ENCODE data around the gene DUSP22. TPM values are rescaled to one million over a fixed set of nuclear protein-coding genes. Genes with fewer than 3 reads are reported as not detected.

The DUSP22 gene
- total and polyA plus RNA-seq, 2 donors (not counting 1 experiment from before 2014, with no cell fraction given), result 10.9 to 13.7 TPM

DNA sequence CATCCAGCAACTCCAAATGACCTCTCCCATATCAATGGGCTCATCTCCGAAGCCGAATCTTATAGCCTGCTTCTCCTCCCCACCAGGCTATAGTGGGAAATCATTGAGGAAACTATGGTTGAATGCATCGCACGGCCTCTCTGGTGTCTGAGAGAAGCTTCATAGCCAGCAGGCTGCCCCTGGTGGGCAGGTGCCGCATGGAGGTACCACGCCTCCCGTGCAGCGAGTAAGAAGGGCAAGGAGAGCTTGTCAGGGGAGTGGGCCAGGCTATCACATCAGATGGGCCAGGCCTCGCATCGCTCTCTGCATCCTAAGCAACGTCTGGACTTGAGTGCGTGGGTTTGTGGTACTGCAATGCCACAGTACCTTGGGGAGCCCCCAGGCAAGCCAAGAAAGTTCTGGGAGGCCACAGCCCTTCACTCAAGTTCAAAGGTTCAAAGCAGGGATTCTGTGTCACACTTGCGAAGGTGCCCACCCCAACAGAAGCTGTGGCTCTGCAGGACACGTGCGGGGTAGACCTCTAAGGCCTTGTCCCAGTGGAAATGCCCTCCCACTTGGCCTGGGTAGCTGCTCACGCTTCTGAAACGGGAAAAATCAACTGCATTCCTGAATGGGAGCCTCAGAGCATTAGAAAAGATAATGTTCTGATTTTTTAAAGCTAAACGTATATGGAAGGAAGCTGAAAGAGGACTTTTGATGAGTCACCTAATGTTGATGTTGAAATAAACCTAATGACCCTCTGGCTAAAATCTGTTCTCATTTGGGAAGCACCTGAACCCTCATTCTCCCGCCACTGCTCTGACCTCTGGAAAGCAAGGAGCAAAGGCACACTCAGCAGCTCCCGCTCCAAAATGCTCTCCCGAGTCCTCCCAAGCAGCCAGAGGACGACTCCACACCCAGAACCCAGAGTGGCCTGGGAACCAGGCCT is 90.9 kb downstream of the DUSP22 start:
- Histone ChIP-seq H3K27ac (ENCODE audit: insufficient read depth, low read length) (no peak overlapping the region), H3K36me3 (ENCODE audit: control insufficient read depth, insufficient read depth, low read length) (no peaks in the 10 kb centered on the region), H3K27me3 (ENCODE audit: control insufficient read depth, insufficient read depth, low read length) (no peaks in the 10 kb centered on the region), H3K79me2 (ENCODE audit: control insufficient read depth, insufficient read depth, low read length) (no peaks in the 10 kb centered on the region), H3K4me1 (ENCODE audit: control insufficient read depth, extremely low read depth, insufficient read depth, low read length) (no peaks in the 10 kb centered on the region), H4K20me1 (ENCODE audit: control insufficient read depth, extremely low read depth, insufficient read depth, low read length) (no peaks in the 10 kb centered on the region), H2AFZ (ENCODE audit: low read length) (no peak overlapping the region), H3K9ac (ENCODE audit: insufficient read depth, low read length) (no peak overlapping the region), H3K4me3 (replicated peaks in 1 of 4; ENCODE audit: control extremely low read depth in 1 of 4, insufficient read depth in 1 of 4, low read depth in 3 of 4, low read length in 4 of 4) (no peak overlapping the region), H3K4me2 (ENCODE audit: extremely low read depth, insufficient read depth, low read length) (no peak overlapping the region), H3K9me3 (ENCODE audit: control insufficient read depth, insufficient read depth, low read depth, low read length) (no peaks in the 10 kb centered on the region)
- DNase-seq (ENCODE audit: low read depth in 2 of 2), result no peak
- TF ChIP-seq, protein P1, sequence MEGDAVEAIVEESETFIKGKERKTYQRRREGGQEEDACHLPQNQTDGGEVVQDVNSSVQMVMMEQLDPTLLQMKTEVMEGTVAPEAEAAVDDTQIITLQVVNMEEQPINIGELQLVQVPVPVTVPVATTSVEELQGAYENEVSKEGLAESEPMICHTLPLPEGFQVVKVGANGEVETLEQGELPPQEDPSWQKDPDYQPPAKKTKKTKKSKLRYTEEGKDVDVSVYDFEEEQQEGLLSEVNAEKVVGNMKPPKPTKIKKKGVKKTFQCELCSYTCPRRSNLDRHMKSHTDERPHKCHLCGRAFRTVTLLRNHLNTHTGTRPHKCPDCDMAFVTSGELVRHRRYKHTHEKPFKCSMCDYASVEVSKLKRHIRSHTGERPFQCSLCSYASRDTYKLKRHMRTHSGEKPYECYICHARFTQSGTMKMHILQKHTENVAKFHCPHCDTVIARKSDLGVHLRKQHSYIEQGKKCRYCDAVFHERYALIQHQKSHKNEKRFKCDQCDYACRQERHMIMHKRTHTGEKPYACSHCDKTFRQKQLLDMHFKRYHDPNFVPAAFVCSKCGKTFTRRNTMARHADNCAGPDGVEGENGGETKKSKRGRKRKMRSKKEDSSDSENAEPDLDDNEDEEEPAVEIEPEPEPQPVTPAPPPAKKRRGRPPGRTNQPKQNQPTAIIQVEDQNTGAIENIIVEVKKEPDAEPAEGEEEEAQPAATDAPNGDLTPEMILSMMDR (conservative IDR thresholded peaks at IDR 0.05 in 1 of 2, IDR thresholded peaks at IDR 0.05 in 1 of 2; ENCODE audit: low read depth in 1 of 2, low read length in 2 of 2), result no peak
- TF ChIP-seq EZH2 (IDR thresholded peaks at IDR 0.05; ENCODE audit: low read length, missing control alignments), result no peak

DNA sequence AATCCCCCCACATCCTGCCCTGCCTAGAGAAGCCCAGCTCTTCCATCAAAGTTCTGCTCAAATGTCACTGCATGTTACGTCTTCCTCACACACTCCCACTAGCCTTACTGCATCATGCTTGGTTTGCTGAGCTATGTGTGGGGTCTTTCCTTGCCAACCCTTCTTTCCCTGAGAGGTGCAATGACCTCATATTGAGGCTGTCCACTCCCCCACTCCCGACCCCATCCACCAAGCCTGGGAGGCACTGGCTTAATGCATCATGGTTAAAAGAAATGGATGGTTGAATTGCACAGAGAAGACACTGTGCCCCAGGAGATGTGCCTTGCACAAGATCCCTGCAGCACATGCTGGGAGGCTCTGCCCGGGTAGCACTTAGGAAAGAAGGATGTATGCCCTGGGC is 91.6 kb downstream of the DUSP22 start:
- H3K9ac ChIP-seq (ENCODE audit: insufficient read depth, low read length), result no peak overlapping the region
- H3K79me2 ChIP-seq (ENCODE audit: control insufficient read depth, insufficient read depth, low read length), result no peaks in the 10 kb centered on the region
- no peaks in the 10 kb centered on the region for H3K4me1 ChIP-seq (ENCODE audit: control insufficient read depth, extremely low read depth, insufficient read depth, low read length)
- H3K36me3 ChIP-seq (ENCODE audit: control insufficient read depth, insufficient read depth, low read length), result no peaks in the 10 kb centered on the region
- no peak overlapping the region for H2AFZ ChIP-seq (ENCODE audit: low read length)
- H3K4me2 ChIP-seq (ENCODE audit: extremely low read depth, insufficient read depth, low read length), result no peak overlapping the region
- no peaks in the 10 kb centered on the region for H3K27me3 ChIP-seq (ENCODE audit: control insufficient read depth, insufficient read depth, low read length)
- TF ChIP-seq, protein P1 (conservative IDR thresholded peaks at IDR 0.05 in 1 of 2, IDR thresholded peaks at IDR 0.05 in 1 of 2; ENCODE audit: low read depth in 1 of 2, low read length in 2 of 2), result no peak
- no peak for TF ChIP-seq EZH2 (IDR thresholded peaks at IDR 0.05; ENCODE audit: low read length, missing control alignments)
- H3K4me3 ChIP-seq (replicated peaks in 1 of 4; ENCODE audit: control extremely low read depth in 1 of 4, insufficient read depth in 1 of 4, low read depth in 3 of 4, low read length in 4 of 4), result no peak overlapping the region
- no peak overlapping the region for H3K27ac ChIP-seq (ENCODE audit: insufficient read depth, low read length)
- DNase-seq (ENCODE audit: low read depth in 2 of 2), result no peak
- H4K20me1 ChIP-seq (ENCODE audit: control insufficient read depth, extremely low read depth, insufficient read depth, low read length), result no peaks in the 10 kb centered on the region
- no peaks in the 10 kb centered on the region for H3K9me3 ChIP-seq (ENCODE audit: control insufficient read depth, insufficient read depth, low read depth, low read length)

DNA sequence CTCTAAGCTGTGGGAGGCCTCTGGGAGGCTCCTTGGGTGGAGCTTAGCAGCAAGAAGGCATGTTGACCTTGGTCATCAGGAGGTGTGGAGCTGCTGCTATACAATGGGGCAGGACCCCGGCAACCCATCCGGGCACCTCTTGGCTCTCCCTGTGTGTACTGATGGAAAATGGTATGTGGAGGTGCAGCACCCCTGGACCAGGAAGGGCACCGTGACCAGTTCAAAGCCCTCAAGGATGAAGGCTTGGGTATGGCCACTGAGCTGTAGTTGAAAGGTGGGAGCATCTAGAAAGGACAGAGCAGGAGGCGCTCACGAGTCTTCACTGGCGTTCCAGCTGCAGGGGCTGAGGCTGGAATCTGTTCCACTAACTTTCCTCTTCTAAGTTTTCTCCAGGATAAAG is 92.6 kb downstream of the DUSP22 start:
- Histone ChIP-seq H3K36me3 (ENCODE audit: control insufficient read depth, insufficient read depth, low read length) (no peaks in the 10 kb centered on the region), H3K4me2 (ENCODE audit: extremely low read depth, insufficient read depth, low read length) (no peak overlapping the region), H3K9me3 (ENCODE audit: control insufficient read depth, insufficient read depth, low read depth, low read length) (no peaks in the 10 kb centered on the region), H2AFZ (ENCODE audit: low read length) (no peak overlapping the region), H3K27me3 (ENCODE audit: control insufficient read depth, insufficient read depth, low read length) (peaks cover 9% of the 10 kb centered on the region), H3K4me3 (replicated peaks in 1 of 4; ENCODE audit: control extremely low read depth in 1 of 4, insufficient read depth in 1 of 4, low read depth in 3 of 4, low read length in 4 of 4) (no peak overlapping the region), H3K79me2 (ENCODE audit: control insufficient read depth, insufficient read depth, low read length) (no peaks in the 10 kb centered on the region), H4K20me1 (ENCODE audit: control insufficient read depth, extremely low read depth, insufficient read depth, low read length) (no peaks in the 10 kb centered on the region), H3K4me1 (ENCODE audit: control insufficient read depth, extremely low read depth, insufficient read depth, low read length) (no peaks in the 10 kb centered on the region), H3K27ac (ENCODE audit: insufficient read depth, low read length) (no peak overlapping the region), H3K9ac (ENCODE audit: insufficient read depth, low read length) (no peak overlapping the region)
- TF ChIP-seq EZH2 (IDR thresholded peaks at IDR 0.05; ENCODE audit: low read length, missing control alignments), result no peak
- TF ChIP-seq, protein P1 (conservative IDR thresholded peaks at IDR 0.05 in 1 of 2, IDR thresholded peaks at IDR 0.05 in 1 of 2; ENCODE audit: low read depth in 1 of 2, low read length in 2 of 2), result no peak
- DNase-seq (ENCODE audit: low read depth in 2 of 2), result no peak
